HG03342 (cell line): ENCODE measurements around the gene KRTAP25-1.

Source experiments
- ATAC-seq: cut with Tn5 transposase; IDR thresholded peaks from one replicate; pipeline ENCODE4 v1.9.1; 2021; ENCODE audit warnings: mild to moderate bottlenecking, moderate library complexity; ENCODE audit not compliant: unreplicated experiment

The KRTAP25-1 gene

DNA sequence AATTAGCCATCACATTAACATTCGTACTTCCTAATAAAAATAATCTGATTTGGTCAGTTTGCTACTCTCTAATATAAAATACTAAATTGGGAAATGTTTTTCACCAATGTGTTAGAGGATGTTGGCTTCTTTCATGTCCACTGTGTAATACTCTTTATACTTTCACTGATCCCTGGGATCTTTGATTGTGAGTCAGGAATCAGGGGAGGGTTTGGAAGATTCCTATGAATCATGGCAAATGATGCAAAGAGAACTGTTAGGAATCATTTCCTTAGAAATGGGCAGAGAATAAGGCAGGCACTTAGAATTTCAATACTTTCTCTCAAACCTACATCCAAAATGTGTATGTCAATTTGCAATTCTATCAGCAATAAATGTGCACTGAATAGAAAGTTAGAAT, 37.5 kb downstream of the KRTAP25-1 start:
- no peak for ATAC-seq

DNA sequence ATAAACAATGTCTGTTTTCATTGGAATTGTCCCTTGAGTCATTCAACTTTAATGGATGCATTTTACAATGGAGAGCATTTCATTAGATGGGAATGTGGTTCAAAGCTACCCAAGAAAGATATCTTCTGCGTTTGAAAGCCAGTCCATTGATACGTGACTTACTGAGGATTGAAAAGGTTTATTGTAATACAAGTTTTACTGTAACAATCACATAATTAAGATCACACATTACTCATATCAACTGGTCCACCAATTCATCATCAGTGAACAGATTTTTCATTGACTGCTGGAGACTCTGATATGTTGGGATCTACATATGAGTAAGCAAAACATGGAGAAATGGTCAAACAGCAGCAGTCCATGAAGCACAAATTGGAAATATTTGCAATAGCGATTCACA, 39.4 kb downstream of the KRTAP25-1 start:
- no peak for ATAC-seq

DNA sequence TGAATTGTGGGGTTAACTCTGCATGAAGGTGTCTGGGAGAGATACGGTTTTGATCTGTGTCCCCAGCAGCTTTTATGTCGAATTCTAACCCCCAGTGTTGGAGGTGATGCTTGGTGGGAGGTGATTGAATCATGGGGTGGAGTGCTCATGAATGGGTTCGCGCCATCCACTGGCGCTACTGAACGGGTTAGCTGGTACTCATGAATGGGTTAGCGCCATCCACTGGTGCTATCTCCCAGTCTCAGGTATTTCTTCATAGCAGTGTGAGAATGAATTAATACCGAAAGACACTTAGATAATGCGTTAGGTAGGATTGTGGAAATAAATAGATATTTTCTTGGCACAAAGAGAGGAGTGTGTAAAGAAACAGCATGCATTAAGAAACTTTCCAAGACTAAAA, 40.5 kb downstream of the KRTAP25-1 start:
- no peak for ATAC-seq

DNA sequence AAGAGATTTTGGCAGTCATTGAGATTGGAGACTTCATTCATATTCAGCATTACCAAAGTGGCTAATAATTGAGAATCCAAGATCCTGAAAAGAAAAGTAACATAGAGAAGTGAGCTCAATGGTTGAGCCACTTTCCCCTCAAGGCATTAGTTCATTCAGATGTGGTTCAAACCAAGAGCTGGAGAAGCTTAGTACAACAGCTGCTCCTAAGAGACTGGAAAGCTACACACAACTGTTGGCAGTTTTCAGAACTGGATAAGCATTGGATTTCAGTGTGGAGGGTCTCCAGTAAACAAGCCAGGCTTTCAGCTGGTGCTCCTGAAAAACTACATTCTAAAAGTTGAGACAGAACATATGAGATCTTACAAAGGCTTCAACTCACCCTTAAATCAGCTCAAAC, 44.3 kb downstream of the KRTAP25-1 start:
- no peak for ATAC-seq

DNA sequence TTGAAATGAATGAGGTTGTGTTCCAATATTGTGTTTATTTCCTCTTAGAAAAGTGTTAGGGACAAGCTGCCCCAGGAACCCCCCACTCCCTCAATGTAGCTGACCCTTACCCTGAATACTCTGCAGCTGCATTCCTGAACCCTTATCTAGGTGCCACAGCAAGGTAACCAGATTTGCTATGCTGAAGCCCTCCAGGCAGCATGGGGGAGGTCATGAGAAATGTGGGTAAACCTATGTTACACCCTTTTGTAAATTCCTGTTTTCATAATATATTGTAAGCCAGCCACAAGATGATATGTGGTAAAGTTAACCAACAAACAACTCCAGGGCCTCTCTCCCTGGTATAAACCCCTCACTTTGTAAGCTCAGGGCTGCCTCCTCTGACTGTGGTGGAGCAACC, 45.6 kb downstream of the KRTAP25-1 start:
- no peak for ATAC-seq

DNA sequence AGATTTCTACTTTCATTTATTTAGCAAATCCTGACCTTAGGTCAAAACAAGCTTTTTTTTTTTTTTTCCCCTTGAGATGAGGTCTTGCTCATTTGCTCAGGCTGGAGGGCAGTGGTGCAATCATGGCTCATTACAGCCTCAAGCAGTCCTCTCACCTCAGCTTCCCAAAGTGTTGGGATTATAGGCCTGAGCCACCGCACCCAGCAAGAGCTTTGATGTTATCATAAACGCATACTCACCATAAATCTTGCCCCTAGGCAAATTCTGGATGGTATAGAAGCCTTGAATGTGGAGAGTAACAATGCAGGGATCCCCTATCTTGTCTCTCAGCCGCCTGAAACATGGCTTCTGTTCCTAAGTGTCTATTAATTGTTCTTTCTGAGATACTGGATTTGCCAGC, 48.7 kb downstream of the KRTAP25-1 start:
- no peak for ATAC-seq
